SJCRH30 (cell line): ENCODE results near the gene CDH4. TPM values are rescaled to one million over a fixed set of nuclear protein-coding genes. Genes with fewer than 3 reads are reported as not detected.

Experiments used
- DNase-seq, 2 experiments: peaks; one replicate each; pipeline ENCODE4 v3.0.0-alpha.2; 2015 to 2020
- H3K27ac ChIP-seq: fragments of 250-450 bp; sonication (Bioruptor Pico); 2 replicates; pipeline ENCODE4 v1.5.1; 2020; ENCODE audit warnings: mild to moderate bottlenecking, moderate library complexity
- H3K27me3 ChIP-seq: fragments of 250-450 bp; sonication (Bioruptor Pico); 2 replicates; pipeline ENCODE4 v1.5.1; 2020; ENCODE audit warnings: mild to moderate bottlenecking, moderate library complexity
- H3K36me3 ChIP-seq: fragments of 250-450 bp; sonication (Bioruptor Pico); 2 replicates; pipeline ENCODE4 v1.5.1; 2020; ENCODE audit warnings: mild to moderate bottlenecking, moderate library complexity
- H3K4me1 ChIP-seq: fragments of 250-450 bp; sonication (Bioruptor Pico); 2 replicates; pipeline ENCODE4 v1.5.1; 2020; ENCODE audit warnings: mild to moderate bottlenecking, moderate library complexity
- H3K4me3 ChIP-seq: fragments of 250-450 bp; sonication (Bioruptor Pico); 2 replicates; pipeline ENCODE4 v1.5.1; 2020; ENCODE audit warnings: mild to moderate bottlenecking, moderate library complexity
- H3K9me3 ChIP-seq: fragments of 250-450 bp; sonication (Bioruptor Pico); replicated peaks from 2 replicates; pipeline ENCODE4 v1.5.1; 2020; ENCODE audit warnings: mild to moderate bottlenecking, moderate library complexity
- total RNA-seq: library from RNA; depleted of rRNA; stranded (reverse); fragments of >200 nt; shearing (Covaris generic); gene quantifications from 2 replicates; pipeline ENCODE4 v1.2.3, GENCODE V29; 2014

CDH4 gene
- total RNA-seq, 1 experiment from 2014 or later = 0.06 TPM

GRCh38 chr20:61311656-61312387 lies 59.8 kb downstream of the CDH4 start:
- no peaks in the 10 kb centered on the region for H3K9me3 ChIP-seq
- H3K27ac ChIP-seq = no peak overlapping the region
- H3K4me3 ChIP-seq = no peak overlapping the region
- peaks cover 16% of the 10 kb centered on the region for H3K27me3 ChIP-seq
- DNase-seq = no peak
- H3K36me3 ChIP-seq = no peaks in the 10 kb centered on the region
- no peaks in the 10 kb centered on the region for H3K4me1 ChIP-seq

GRCh38 chr20:61312925-61313324 lies 60.9 kb downstream of the CDH4 start:
- peaks cover 12% of the 10 kb centered on the region for H3K27me3 ChIP-seq
- H3K9me3 ChIP-seq = no peaks in the 10 kb centered on the region
- H3K4me1 ChIP-seq = no peaks in the 10 kb centered on the region
- H3K36me3 ChIP-seq = no peaks in the 10 kb centered on the region
- H3K27ac ChIP-seq = no peak overlapping the region
- no peak overlapping the region for H3K4me3 ChIP-seq
- DNase-seq = no peak

- H3K9me3 ChIP-seq = no peaks in the 10 kb centered on the region
- peaks cover 10% of the 10 kb centered on the region for H3K27me3 ChIP-seq
- no peak overlapping the region for H3K27ac ChIP-seq
- no peak for DNase-seq
- H3K4me1 ChIP-seq = no peaks in the 10 kb centered on the region
- no peak overlapping the region for H3K4me3 ChIP-seq
- no peaks in the 10 kb centered on the region for H3K36me3 ChIP-seq
Observed at GRCh38 chr20:61313396-61313795, 61.3 kb downstream of the CDH4 start.

GRCh38 chr20:61314326-61315010 lies 62.4 kb downstream of the CDH4 start:
- H3K36me3 ChIP-seq = no peaks in the 10 kb centered on the region
- H3K27me3 ChIP-seq = peaks cover 4% of the 10 kb centered on the region
- DNase-seq = no peak
- H3K27ac ChIP-seq = no peak overlapping the region
- no peaks in the 10 kb centered on the region for H3K4me1 ChIP-seq
- H3K4me3 ChIP-seq = no peak overlapping the region
- no peaks in the 10 kb centered on the region for H3K9me3 ChIP-seq

GRCh38 chr20:61315319-61315718 lies 63.3 kb downstream of the CDH4 start:
- Histone ChIP-seq H3K4me1 (no peaks in the 10 kb centered on the region), H3K9me3 (no peaks in the 10 kb centered on the region), H3K27ac (no peak overlapping the region), H3K36me3 (no peaks in the 10 kb centered on the region), H3K4me3 (no peak overlapping the region), H3K27me3 (peaks cover 4% of the 10 kb centered on the region)
- no peak for DNase-seq

- Histone ChIP-seq H3K27me3 (peaks cover 6% of the 10 kb centered on the region), H3K4me1 (no peaks in the 10 kb centered on the region), H3K4me3 (no peak overlapping the region), H3K27ac (no peak overlapping the region), H3K9me3 (no peaks in the 10 kb centered on the region), H3K36me3 (no peaks in the 10 kb centered on the region)
- no peak for DNase-seq
Observed at GRCh38 chr20:61316346-61316745, 64.3 kb downstream of the CDH4 start.

- no peak for DNase-seq
- Histone ChIP-seq H3K9me3 (no peaks in the 10 kb centered on the region), H3K4me1 (no peaks in the 10 kb centered on the region), H3K27me3 (peaks cover 10% of the 10 kb centered on the region), H3K27ac (no peak overlapping the region), H3K36me3 (no peaks in the 10 kb centered on the region), H3K4me3 (no peak overlapping the region)
Observed at GRCh38 chr20:61317966-61318530, 66.0 kb downstream of the CDH4 start.

- Histone ChIP-seq H3K27ac (no peak overlapping the region), H3K9me3 (no peaks in the 10 kb centered on the region), H3K36me3 (no peaks in the 10 kb centered on the region), H3K4me3 (no peak overlapping the region), H3K4me1 (no peaks in the 10 kb centered on the region), H3K27me3 (peaks cover 24% of the 10 kb centered on the region)
- DNase-seq = no peak
Observed at GRCh38 chr20:61320691-61321425, 68.8 kb downstream of the CDH4 start.

- Histone ChIP-seq H3K4me1 (no peaks in the 10 kb centered on the region), H3K36me3 (no peaks in the 10 kb centered on the region), H3K27me3 (peaks cover 24% of the 10 kb centered on the region), H3K4me3 (no peak overlapping the region), H3K9me3 (no peaks in the 10 kb centered on the region), H3K27ac (no peak overlapping the region)
- DNase-seq = no peak
Observed at GRCh38 chr20:61321481-61321880, 69.4 kb downstream of the CDH4 start.

- H3K27ac ChIP-seq = no peak overlapping the region
- no peak overlapping the region for H3K4me3 ChIP-seq
- H3K36me3 ChIP-seq = no peaks in the 10 kb centered on the region
- no peak for DNase-seq
- H3K27me3 ChIP-seq = peaks cover 24% of the 10 kb centered on the region
- H3K4me1 ChIP-seq = no peaks in the 10 kb centered on the region
- no peaks in the 10 kb centered on the region for H3K9me3 ChIP-seq
Observed at GRCh38 chr20:61322151-61322865, 70.2 kb downstream of the CDH4 start.

- Histone ChIP-seq H3K4me1 (no peaks in the 10 kb centered on the region), H3K4me3 (no peak overlapping the region), H3K27me3 (peaks cover 24% of the 10 kb centered on the region), H3K36me3 (no peaks in the 10 kb centered on the region), H3K27ac (no peak overlapping the region), H3K9me3 (no peaks in the 10 kb centered on the region)
- no peak for DNase-seq
Observed at GRCh38 chr20:61324906-61325305, 72.8 kb downstream of the CDH4 start.

- no peaks in the 10 kb centered on the region for H3K36me3 ChIP-seq
- H3K4me3 ChIP-seq = no peak overlapping the region
- no peaks in the 10 kb centered on the region for H3K4me1 ChIP-seq
- no peak overlapping the region for H3K27ac ChIP-seq
- no peak for DNase-seq
- no peaks in the 10 kb centered on the region for H3K9me3 ChIP-seq
- H3K27me3 ChIP-seq = peaks cover 24% of the 10 kb centered on the region
Observed at GRCh38 chr20:61325718-61326117, 73.7 kb downstream of the CDH4 start.

GRCh38 chr20:61328911-61329558 lies 77.0 kb downstream of the CDH4 start:
- Histone ChIP-seq H3K27ac (no peak overlapping the region), H3K27me3 (peaks cover 17% of the 10 kb centered on the region), H3K36me3 (no peaks in the 10 kb centered on the region), H3K9me3 (no peaks in the 10 kb centered on the region), H3K4me3 (no peak overlapping the region), H3K4me1 (no peaks in the 10 kb centered on the region)
- DNase-seq = peak in 1 of 2 experiments; percentile 13

- H3K27ac ChIP-seq = no peak overlapping the region
- DNase-seq = no peak
- H3K27me3 ChIP-seq = peaks cover 6% of the 10 kb centered on the region
- no peaks in the 10 kb centered on the region for H3K9me3 ChIP-seq
- H3K36me3 ChIP-seq = no peaks in the 10 kb centered on the region
- H3K4me3 ChIP-seq = no peak overlapping the region
- no peaks in the 10 kb centered on the region for H3K4me1 ChIP-seq
Observed at GRCh38 chr20:61330441-61330840, 78.4 kb downstream of the CDH4 start.
